AML-193 (cell line): ENCODE data around the gene IP6K1.

Experiments
- DNase-seq, 2 experiments: peaks; one replicate each; lab custom pipeline; 2025; lab: John Stamatoyannopoulos, UW

Gene IP6K1

DNA sequence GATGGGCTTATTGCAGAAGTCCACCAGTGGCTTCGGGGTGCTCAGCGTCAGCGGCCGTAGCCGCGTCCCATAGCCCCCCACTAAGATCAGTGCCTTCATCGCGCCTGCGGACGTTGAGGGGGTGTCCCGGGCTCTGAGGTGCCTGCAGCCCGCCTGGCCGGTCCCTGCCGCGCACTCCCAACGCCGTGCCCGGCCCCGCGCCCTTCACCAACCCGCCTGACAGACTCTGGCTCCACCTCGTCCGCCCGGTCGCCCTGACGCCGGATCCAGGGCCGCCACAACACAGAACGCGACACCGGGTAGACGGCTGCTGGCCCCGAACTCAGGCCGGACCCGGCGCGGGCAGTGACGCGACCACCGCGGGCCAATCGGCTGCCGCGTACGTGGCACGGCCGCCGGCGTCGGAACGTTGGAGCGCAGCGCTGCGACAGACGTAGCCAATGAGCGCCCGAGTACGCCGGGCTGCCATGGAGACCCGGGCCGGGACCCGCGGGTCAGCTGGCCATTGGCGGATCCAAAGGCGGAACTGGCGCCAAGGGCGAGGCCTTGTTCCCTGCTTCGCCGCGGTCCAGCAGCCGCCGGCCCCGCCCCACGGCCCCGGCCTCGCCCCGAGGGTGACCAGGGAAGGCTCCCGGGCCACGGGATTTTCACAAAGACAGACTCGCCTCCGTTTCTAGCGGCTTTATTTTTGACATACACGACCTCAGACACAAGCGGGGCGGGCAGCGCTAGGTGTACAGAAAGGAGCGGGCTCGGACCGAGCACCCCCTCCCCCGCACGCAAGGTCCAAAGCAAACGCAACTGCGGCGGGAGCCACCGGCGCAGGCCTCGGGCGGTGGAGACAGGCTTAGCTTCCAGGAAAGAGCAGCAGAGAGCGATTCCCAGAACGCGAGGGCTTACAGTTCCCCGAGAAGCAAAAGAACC is 62.5 kb downstream of the IP6K1 start, which contains the start of gene GMPPB:
GMPPB (minus strand) TSS at position 324 of the 924 bp plus-strand sequence; CDS start at position 99, 225 bp downstream.
- DNase-seq, result peak; percentile 99

DNA sequence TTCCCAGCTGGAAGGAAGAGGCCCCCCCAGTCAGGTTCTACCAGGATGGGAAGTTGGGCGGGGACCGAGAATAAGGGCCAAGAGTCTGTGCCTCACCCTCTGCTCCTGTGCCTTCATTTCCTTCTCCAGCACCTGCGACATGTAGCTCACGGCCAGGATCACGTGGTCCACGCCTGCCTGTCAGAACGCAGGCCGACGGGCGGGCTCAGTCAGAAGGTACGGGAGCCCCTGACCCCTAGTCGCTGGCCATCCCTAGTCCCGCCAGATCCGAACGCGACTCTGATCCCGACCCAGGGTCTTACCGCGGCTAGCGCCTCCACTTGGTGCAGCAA is 63.1 kb downstream of the IP6K1 start:
- peak; percentile 36 to 54 for DNase-seq

DNA sequence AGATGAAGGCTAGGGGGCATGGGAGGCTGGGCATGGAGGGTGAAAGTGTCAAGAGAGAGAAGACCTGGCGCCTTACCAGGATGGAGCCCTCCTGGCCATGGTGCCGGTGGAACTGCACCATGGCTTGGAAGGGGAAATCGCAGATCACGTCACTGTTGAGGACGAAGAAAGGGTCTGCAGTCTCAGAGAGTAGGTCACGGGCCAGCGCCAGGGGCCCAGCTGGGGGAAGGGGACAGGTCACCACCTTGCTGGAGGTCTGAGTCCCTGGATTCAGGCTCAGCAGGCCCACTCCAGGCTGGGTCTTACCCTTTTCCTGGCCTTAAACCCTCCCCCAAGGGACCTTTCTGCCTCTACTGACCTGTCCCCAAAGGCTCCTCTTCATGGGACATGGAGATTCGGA is 63.4 kb downstream of the IP6K1 start:
- no peak for DNase-seq

DNA sequence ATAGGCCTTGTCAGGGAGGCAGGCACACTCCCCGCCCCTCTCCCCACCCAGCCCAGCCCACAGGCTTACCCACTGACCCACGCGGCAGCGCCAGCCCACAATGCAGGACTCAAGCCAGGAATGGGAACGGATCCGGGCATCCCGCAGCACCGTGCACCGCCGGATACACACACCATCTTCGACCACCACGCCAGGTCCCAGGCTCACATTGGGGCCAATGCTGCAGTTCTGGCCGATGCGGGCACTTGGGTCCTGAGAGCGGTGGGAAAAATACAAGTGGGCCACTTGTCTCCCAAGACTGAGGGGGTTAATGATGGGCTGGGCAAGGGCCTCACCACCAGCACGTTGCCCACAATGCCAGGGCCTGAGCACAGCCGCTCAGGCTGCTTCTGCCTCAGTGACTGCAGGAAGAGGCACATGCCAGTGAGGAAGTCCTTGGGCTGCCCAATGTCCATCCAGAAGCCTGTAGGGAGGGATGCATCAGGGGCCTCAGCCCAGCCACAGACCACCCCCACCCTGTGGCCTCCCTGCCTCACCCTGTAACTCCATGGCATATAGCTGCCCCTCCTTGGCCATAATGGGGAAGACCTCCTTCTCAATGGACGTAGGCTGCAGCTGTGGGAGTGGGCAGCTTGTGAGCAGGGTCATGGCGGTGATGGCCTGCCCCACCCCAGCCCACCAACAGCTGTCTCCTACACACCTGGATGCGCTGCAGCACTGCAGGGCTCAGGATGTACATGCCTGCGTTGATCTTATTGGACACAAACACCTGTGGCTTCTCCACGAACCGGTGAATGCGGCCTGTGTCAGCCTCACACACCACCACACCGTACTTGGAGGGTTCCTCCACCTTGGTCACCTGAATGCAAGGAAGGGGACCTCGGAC is 64.2 kb downstream of the IP6K1 start:
- no peak for DNase-seq

DNA sequence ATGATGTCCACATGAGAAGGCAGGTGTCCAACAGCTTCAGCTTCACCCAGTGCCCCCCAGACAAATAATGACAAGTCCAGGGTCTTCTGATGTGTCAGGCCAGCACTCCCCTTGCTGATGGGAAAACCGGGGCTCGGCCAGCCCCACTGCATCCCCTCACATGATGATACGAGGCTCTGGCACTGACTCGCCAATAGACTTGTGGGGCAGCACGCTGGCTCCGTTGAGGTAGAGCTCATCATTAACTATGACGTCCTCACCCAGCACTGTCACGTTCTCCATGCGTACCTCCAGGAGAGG is 64.8 kb downstream of the IP6K1 start:
- DNase-seq, result no peak

DNA sequence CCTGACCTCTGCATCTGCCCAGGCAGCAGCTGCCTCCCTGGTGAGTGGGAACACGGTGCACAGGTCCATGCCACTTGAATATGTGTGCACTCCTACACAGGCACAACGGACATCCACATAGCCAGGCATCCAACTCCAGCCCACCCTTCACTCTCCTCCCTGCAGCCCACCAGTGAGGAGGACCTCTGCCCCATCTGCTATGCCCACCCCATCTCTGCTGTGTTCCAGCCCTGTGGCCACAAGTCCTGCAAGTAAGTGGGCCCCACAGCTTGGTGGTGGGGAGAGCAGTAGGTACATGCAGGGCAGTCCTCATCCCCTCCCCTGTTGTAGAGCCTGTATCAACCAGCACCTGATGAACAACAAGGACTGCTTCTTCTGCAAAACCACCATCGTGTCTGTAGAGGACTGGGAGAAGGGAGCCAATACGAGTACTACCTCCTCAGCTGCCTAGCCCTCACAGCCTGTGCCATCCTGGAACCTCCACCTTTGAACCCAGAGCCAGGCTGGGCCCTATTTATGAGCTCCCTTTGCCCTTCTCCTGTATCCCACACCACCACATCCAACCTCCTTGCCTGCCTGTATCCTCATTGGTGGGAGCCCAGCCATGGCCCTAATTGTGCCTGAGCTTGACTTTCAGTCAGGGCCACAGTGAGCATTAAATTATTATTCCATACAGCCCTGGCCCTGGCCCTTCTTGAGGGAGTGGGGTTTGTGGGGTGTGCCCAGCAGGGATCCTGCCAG is 65.3 kb downstream of the IP6K1 start:
- DNase-seq, result no peak

DNA sequence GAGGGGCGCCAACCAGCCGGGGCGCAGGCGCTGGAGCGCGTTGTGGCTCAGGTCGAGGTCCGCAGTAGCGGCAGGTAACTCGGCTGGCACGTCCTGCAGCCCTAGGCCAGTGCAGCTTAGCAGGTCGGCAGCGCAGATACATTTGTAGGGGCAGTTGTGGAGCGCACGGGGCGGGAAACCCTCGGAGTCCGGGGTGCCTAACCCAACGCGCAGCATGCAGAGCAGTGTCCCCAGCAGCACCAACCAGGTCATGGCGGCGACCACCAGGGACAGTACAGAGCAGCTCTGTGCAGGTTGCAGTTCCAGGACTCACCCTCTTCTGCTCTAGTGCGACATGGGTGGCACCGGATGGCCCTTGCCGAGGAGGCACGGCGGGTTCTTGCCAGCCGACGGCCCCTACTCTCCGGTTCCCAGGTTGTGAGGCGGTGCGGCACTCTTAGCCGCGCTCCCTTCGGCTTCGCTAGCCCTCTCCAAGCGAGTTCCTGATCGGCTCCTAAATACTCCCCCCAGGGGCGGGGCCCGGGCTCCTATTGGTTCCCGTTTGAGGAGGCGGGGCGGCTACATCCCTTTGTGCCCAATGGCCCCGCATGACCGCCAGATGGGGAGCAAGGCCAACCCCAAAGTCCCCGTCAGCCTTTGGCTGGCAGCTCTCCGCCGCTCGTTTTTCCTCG is 67.0 kb downstream of the IP6K1 start, which contains the start of gene AMIGO3:
AMIGO3 (minus strand) TSS at position 471 of the 671 bp plus-strand sequence; CDS start at position 252, 219 bp downstream.
- peak; percentile 96 to 97 for DNase-seq

DNA sequence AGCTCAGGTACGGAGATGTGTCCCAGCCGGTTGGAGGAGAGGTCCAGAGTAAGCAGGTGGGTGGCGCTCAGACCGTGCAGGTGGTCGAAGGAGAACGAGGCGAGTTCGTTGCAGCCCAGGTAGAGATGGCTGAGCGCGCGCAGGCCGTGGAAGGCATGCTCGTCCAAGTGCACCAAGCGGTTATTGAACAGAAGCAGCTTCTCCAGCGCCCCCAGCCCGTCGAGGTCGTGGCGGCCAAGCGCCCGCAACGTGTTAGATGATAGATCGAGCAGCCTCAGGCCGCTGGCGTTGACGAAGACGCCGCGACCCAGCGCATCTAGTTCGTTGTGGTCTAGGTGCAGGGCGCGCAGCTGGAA is 67.5 kb downstream of the IP6K1 start:
- DNase-seq, result no peak

DNA sequence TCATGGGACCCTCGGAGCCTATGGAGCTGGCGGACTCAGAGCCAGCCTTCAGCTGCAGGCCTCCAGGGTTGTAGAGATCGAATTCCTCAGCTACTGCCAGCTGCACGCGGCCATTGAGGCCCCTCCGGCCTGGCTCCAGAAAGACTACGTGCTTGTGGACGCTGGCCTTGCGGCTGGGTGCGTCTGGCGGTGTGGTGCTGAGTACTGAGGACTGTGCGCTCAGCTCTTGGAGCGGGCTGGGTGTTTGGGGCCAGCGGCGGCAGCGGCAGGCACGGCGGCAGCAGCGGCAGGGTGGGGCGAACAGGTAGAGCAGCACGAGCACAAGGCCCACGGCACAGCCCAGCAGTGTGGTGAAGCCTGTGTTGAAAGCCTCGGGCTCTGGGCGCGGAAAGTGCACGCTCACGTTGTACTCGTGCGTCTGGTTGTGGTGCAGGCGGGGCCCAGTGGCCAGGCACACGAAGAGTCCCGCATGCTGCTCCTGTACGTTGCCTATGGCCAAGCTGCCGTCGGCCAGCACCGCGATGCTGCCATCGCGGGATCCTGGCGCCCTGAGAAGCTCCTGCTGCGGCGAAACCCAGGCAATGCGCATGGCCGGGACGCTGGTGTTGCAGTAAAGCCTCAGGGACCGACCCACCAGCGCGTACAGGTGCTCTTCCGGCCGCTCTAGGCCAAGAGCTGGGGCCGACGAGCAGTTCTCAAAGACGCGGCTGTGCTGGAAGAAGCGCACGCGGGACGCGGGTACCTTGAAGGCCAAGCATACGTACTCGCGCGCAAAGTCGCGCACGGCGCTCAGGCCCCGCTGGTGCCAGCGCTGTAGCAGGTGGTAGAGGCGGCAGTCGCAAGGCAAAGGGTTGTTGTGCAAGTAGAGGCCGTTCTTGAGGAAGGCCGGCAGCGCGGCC is 68.1 kb downstream of the IP6K1 start:
- DNase-seq, result no peak

DNA sequence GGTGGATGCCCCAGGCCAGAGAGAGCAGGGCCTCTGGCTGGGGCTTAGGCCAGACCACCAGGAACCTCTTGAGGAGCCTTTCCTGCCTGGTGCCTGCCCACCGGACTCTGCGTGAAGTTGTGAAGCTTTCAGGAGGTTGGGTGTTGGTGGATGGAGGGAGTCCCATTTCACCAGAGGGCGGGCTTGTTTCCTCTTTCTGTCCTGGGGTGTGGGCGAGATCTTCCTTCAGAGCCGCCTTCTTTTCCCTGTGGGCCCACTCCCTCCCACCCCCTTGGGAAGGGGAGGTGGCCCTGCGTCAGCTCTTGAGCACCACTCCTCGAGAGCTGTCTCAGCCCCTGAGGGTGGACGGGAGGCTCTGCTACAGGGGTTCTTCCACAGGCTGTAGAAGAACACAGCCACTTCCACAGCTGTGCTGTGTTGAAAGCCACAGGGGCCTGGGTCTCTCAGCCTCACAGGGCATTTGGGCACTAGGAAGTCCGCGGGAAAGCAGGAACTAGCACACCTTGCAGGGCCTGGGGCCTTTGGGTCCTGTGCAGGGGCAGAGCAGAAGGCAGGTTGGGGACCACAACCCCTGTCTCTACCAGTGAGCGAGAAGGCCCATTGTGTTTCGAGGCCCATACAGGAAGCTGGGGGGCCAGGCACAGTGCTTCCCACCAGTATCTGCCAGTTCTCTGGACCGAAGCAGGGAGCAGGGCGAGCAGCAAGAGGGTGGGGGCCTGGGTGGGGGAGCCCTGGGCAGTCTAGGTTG is 69.0 kb downstream of the IP6K1 start:
- no peak for DNase-seq

DNA sequence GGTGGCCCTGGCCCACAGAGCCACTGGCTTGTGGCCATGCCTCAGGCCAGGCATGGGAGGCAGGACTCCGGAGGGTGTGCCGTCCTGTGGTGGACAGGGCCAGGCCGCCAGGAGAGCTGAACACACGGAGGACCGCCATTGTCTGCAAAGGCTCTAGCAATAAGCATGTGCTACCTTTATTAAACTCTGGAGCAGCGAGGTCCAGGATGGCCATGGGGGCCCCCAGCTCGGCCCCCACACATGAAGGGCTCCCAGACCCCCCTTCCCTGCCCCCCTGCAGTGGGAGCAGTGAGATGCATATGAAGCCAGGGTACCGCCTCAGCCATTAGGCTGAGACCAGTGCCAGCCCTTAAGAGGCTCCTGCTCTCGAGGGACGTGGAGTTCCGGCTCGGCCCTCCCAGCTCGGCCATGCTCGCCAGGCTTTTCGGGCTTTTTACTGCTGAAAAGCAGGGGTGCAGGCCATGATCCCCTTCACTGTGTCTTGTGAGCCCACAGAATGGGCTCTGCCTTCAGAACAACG is 69.6 kb downstream of the IP6K1 start:
- DNase-seq, result no peak

DNA sequence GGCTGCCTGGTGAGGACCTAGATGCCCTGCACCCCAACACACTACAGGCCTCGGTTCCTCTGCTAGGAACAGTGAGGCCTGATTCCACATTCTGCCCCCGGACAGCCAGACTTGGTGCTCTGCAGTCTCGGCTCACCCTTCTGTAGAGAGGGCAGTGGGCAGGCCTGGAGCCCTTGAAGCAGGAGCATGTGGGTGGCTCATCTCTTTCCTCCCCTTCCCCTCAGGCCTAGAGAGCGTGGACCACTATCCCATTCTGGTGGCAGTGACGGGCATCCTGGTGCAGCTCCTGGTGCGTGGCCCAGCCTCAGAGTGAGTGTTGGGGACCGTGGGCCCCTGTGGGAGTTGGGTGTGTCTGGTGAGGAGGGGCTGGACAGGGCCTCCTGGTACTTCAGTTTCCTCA is 70.2 kb downstream of the IP6K1 start:
- no peak for DNase-seq

DNA sequence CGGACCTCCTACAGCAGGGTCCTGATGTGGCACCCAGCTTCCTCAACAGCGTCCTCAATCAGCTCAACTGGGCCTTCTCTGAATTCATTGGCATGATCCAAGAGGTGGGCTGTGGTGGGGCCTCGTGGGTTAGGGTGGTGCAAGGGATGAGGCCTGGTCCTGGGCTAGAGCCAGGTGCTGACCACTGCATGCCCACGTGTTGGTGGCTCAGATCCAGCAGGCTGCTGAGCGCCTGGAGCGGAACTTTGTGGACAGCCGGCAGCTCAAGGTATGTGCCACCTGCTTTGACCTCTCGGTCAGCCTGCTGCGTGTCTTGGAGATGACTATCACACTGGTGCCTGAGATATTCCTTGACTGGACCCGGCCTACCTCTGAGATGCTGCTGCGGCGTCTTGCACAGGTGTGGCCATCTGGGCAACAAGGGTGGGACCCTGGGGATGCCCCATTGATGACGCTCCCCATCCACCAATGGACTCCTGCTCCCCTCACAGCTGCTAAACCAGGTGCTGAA is 70.7 kb downstream of the IP6K1 start:
- DNase-seq, result no peak

DNA sequence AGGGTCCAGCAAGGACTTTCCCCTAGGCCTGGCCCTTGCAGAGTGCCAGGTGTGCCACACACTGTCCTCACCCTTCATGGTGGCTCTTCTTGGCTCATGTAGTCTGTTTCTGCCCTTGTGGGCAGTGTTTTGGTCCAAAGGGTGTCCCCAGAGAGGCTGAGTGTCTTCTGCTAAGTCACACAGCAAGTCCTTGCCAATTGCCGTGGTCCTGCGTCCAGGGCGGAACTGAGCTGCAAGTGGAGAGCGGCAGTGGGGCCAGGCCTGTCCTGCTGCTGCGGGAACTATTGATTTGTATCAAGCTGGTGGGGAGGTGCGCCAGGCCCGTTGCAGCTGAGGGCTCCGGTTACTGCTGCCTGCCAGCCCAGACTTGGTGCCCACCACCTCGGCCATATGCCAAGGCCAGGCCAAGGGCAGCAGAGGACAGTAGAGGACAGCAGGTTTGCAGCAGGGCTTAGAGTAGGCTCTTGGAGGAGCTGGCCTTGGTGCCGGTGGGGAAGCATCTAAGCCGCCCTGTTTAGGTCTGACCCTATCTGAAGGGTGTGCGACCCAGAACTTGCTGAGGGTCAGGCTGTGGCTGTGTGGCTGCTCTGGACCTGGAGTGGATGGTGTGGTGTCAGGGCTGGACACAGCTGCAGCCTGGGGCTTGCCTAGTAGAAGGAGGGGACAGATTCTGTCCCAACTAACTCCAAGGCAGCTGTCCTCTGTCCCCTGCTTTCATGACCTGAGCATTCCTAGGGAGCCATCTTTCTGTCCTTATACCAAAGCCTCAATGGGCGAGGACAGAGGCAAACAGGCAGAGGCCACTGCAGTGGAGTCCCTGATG is 71.4 kb downstream of the IP6K1 start:
- DNase-seq, result no peak

DNA sequence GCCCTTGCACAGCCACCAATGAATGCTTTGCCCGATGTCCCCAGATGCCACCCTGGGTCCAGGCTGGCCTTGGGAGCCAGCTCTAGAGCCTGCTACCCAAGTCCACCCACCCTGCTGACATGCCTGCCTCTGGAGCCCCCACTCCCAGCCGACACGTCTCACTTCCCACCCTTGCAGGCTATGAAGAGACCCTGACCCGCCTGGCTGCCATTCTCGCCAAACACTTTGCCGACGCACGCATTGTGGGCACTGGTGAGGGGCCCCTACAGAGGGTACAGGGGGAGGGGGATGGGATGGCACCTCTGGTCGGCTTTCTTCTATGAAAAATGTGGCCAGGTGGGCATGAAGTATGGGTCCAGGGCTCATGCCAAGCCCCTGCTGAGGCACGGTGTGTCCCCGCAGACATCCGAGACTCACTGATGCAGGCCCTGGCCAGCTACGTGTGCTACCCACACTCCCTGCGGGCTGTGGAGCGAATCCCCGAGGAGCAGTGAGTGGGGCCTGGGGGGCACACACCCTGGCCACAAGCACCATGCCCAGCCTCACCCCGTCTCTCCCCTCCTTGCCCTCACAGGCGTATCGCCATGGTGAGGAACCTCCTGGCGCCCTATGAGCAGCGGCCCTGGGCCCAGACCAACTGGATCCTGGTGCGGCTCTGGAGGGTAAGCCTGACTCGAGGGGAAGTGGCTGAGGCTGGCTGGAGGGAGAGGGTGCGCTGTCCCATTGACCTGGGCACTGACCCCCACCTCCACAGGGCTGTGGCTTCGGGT is 72.8 kb downstream of the IP6K1 start:
- DNase-seq, result no peak

DNA sequence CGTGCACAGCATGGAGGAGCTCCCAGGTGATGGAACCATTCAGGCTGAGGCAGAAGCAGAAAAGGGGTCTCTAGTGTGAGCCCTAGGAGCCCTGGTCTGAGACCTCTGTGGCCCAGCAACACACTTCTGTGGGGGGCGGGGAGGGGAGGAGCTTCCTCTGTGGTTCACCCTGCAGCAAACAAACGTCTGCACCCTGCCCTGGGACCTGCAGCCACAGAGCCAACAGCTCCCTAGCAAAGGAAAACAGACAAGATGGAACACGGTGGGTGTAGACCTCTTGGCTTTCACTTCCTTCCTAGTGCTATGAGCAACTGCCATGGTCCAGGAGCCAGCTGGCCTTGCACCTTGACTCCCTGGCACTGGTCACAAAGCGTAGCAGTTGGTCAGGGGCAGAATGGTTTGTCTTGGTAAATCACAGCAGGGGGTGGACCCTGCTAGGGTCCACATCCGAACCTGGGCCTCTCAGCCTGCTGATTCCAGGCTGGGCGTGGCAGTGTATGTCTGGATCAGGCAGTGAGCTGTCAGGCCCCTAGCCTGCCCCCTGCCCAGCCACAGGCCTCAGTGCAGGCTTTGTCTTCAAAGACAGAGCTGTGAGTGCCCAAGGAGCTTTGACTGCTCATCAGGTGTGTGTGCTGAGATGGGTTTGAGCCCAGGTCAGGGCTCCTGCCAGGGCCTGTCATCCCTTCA is 73.6 kb downstream of the IP6K1 start:
- DNase-seq, result no peak

DNA sequence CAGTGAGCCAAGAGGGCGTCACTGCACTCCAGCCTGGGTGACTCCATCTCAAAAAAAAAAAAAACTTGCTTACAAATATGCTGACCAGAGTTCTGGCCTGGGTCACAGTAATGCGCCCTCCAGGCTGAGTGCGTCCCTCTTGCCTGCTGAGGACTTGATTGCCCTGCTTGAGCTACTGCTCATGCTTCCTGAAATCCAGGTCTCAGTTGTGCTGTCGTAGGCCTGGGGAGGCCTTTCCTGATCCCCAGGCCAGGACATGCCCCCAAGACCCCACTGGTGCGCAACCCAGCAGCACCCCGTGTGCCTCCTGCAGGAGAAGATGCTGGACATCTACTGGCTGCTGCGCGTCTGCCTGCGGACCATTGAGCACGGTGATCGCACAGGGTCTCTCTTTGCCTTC is 74.2 kb downstream of the IP6K1 start:
- DNase-seq, result no peak
